ENCODE results near the gene IL6ST.

The IL6ST gene

GRCh38 chr5:55993731-55994494 is 850 bp downstream of the IL6ST start:
- no peak for TF ChIP-seq TEAD4 (IDR thresholded peaks at IDR 0.05)
- TF ChIP-seq MAX (IDR thresholded peaks at IDR 0.05) = no peak
- no peak for TF ChIP-seq TAF1 (IDR thresholded peaks at IDR 0.05; ENCODE audit: low read depth)
- TF ChIP-seq YY1 (IDR thresholded peaks at IDR 0.05; ENCODE audit: low read depth) = no peak
- no peak for TF ChIP-seq RAD21 (IDR thresholded peaks at IDR 0.05; ENCODE audit: low read depth)
- no peak for TF ChIP-seq NFIC (IDR thresholded peaks at IDR 0.05)
- no peak for TF ChIP-seq EP300 (IDR thresholded peaks at IDR 0.05; ENCODE audit: borderline replicate concordance)
- TF ChIP-seq CREB1 (IDR thresholded peaks at IDR 0.05; ENCODE audit: low read depth) = no peak
- TF ChIP-seq USF1 (IDR thresholded peaks at IDR 0.05) = no peak
- no peak for TF ChIP-seq ZBTB7A (IDR thresholded peaks at IDR 0.05; ENCODE audit: low read depth)
- no peak for TF ChIP-seq CEBPB (IDR thresholded peaks at IDR 0.05)
- no peak for TF ChIP-seq EGR1 (IDR thresholded peaks at IDR 0.05)

- TF ChIP-seq EGR1 (IDR thresholded peaks at IDR 0.05) = no peak
- TF ChIP-seq CEBPB (IDR thresholded peaks at IDR 0.05) = no peak
Measured at GRCh38 chr5:55993013-55993412, 1.8 kb downstream of the IL6ST start.

- no peak for TF ChIP-seq YY1 (IDR thresholded peaks at IDR 0.05; ENCODE audit: low read depth)
- no peak for TF ChIP-seq EGR1 (IDR thresholded peaks at IDR 0.05)
- no peak for TF ChIP-seq TCF12 (IDR thresholded peaks at IDR 0.05; ENCODE audit: low read depth)
- TF ChIP-seq TEAD4 (IDR thresholded peaks at IDR 0.05) = no peak
- TF ChIP-seq ZBTB7A (IDR thresholded peaks at IDR 0.05; ENCODE audit: low read depth) = no peak
- TF ChIP-seq CREB1 (IDR thresholded peaks at IDR 0.05; ENCODE audit: low read depth) = no peak
- TF ChIP-seq CEBPB (IDR thresholded peaks at IDR 0.05) = no peak
- TF ChIP-seq FOXM1 (IDR thresholded peaks at IDR 0.05; ENCODE audit: borderline replicate concordance, low read depth) = no peak
- TF ChIP-seq REST (IDR thresholded peaks at IDR 0.05; ENCODE audit: low read depth) = no peak
- no peak for TF ChIP-seq EP300 (IDR thresholded peaks at IDR 0.05; ENCODE audit: borderline replicate concordance)
- no peak for TF ChIP-seq RAD21 (IDR thresholded peaks at IDR 0.05; ENCODE audit: low read depth)
- TF ChIP-seq TAF1 (IDR thresholded peaks at IDR 0.05; ENCODE audit: low read depth) = no peak
- no peak for TF ChIP-seq USF1 (IDR thresholded peaks at IDR 0.05)
- no peak for TF ChIP-seq MAX (IDR thresholded peaks at IDR 0.05)
- TF ChIP-seq NFIC (IDR thresholded peaks at IDR 0.05) = no peak
Measured at GRCh38 chr5:55991768-55992486, 2.8 kb downstream of the IL6ST start.

GRCh38 chr5:55989860-55990259 is 4.9 kb downstream of the IL6ST start:
- no peak for TF ChIP-seq REST (IDR thresholded peaks at IDR 0.05; ENCODE audit: low read depth)
- no peak for TF ChIP-seq CREB1 (IDR thresholded peaks at IDR 0.05; ENCODE audit: low read depth)
- no peak for TF ChIP-seq NFIC (IDR thresholded peaks at IDR 0.05)
- TF ChIP-seq MAX (IDR thresholded peaks at IDR 0.05) = no peak
- TF ChIP-seq ZBTB7A (IDR thresholded peaks at IDR 0.05; ENCODE audit: low read depth) = no peak
- no peak for TF ChIP-seq EP300 (IDR thresholded peaks at IDR 0.05; ENCODE audit: borderline replicate concordance)
- TF ChIP-seq USF1 (IDR thresholded peaks at IDR 0.05) = no peak
- no peak for TF ChIP-seq TAF1 (IDR thresholded peaks at IDR 0.05; ENCODE audit: low read depth)
- TF ChIP-seq TCF12 (IDR thresholded peaks at IDR 0.05; ENCODE audit: low read depth) = no peak
- no peak for TF ChIP-seq CEBPB (IDR thresholded peaks at IDR 0.05)
- no peak for TF ChIP-seq YY1 (IDR thresholded peaks at IDR 0.05; ENCODE audit: low read depth)
- TF ChIP-seq FOXM1 (IDR thresholded peaks at IDR 0.05; ENCODE audit: borderline replicate concordance, low read depth) = no peak
- no peak for TF ChIP-seq RAD21 (IDR thresholded peaks at IDR 0.05; ENCODE audit: low read depth)
- no peak for TF ChIP-seq EGR1 (IDR thresholded peaks at IDR 0.05)

Measured in Ishikawa (cell line).